NCI-H2171 treated with DMSO at 0.1 percent for 48 hours (cell line): Measurements from ENCODE around the gene QKI.

ENCODE experiments used
- DNase-seq: peaks from one replicate; lab custom pipeline; 2025; lab: John Stamatoyannopoulos, UW

The QKI gene

GRCh38 chr6:163538331-163538730 is 123.8 kb downstream of the QKI start:
- DNase-seq: no peak

DNA sequence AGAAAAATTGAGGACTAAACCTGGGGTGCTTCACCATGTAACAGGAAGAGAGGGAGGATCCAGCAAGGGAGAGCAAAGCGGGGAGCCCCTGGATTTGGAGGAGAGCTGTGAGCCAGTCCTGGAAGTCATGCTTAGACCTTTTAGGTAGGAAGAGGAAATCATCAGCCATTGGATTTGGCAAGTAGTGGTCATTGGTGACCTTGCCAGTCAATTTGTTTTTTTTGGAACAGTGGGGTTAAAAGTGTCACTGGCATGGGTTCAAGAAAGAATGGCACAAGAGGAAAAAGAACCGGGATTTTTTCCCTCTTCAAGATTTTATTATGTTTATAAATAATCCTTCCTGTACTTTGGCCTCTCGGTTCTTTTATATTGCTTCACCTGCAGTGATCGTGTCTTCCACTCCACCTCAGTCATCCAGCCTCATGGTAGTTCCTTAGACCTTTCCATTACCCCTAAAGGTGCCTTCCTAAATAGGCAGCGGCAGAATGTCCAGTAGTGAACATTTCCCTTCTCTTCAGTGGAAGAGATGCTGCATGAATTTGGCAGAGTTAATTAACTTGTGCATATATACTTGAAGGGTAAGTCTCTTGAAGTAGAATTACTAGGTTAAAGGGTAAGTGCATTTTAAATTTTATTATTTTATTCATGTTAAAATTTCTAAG is 124.7 kb downstream of the QKI start:
- DNase-seq: no peak

GRCh38 chr6:163543321-163543720 is 128.8 kb downstream of the QKI start:
- DNase-seq: no peak

- no peak for DNase-seq
These were observed 130.9 kb downstream of the QKI start for GRCh38 chr6:163545370-163545769.

DNA sequence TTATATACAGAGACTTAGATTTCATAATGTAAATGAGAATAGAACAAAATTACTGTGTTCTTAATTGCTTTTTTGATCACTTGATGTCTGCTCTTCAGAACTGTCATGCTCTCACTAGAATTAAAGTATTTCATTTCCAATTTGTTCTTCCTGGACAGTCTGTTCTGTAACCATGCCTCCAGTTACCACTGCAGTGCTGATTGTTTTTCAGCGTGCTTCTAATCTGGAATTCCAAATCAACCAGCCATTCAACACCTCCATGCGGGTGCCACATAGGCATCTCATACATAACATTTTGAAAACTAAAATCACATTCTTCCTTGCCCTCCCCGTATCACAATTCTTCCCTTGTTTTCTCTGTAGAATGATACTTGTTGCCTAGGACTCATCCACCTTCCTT is 132.8 kb downstream of the QKI start:
- DNase-seq: no peak

DNA sequence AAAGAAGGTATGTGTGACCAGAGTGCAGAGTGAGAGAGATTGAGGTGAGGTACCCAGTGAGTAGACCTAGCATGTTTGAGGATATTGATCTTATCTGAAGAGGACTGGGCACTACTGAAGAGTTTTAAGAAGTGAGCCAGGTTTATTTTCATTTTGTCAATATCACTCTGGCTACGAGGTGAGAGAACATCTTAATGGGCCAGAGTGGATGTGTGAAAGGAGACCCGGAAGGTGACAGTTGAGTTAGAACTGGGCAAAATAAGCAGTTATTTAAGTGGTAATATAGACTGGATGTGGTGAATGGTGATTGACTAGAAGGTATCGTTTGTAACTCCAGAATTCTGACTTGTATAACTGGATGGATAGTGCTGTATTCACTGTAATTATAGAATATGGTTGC is 134.1 kb downstream of the QKI start:
- DNase-seq: no peak

DNA sequence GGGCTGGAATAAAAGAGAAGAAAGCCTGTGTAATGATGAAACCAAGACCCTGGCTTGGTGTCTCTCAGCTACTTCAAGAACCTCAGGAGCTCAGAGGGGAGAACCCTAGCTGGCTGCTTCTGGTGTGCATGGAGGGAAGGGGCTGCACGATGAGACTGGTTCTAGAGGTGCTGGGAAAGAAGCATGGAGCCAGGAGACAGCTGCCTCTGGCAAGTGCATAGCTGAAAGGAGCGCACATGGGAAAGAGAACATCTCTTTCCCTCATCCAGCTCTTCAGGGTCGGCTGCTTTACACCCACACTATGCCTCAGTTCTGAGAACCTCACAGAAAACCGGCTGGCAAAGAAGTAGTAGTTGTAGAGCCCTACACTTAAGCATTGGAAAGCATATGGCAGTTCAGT is 139.5 kb downstream of the QKI start:
- no peak for DNase-seq

- DNase-seq: no peak
These were observed 140.1 kb downstream of the QKI start for GRCh38 chr6:163554663-163555062.

DNA sequence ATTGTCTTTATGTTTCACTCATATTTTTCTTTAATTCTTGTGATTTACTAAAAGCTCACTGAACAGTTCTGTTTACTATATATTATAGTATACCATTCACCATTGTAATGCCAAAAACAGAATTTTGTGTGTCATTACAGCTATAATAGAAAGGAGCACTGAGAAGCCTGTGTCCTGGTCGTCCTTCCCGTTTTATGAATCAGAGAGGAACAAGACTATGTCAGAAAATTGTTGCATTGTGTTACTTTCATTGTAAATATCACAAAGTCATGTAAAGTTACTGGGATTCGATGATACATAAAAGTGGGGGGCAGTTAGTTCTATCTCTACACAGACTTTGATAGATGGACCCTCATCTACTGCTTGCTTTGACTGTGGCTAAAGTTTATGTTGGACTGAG is 145.1 kb downstream of the QKI start:
- no peak for DNase-seq

DNA sequence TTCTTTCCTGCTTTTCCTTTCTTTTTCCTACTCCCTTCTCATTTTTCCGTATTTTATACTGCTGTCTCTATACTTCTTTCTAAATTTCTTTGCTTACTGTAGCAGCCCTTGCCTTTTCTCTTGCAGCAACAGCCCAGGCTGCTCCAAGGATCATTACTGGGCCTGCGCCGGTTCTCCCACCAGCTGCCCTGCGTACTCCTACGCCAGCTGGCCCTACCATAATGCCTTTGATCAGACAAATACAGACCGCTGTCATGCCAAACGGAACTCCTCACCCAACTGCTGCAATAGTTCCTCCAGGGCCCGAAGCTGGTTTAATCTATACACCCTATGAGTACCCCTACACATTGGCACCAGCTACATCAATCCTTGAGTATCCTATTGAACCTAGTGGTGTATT is 148.8 kb downstream of the QKI start:
- no peak for DNase-seq

DNA sequence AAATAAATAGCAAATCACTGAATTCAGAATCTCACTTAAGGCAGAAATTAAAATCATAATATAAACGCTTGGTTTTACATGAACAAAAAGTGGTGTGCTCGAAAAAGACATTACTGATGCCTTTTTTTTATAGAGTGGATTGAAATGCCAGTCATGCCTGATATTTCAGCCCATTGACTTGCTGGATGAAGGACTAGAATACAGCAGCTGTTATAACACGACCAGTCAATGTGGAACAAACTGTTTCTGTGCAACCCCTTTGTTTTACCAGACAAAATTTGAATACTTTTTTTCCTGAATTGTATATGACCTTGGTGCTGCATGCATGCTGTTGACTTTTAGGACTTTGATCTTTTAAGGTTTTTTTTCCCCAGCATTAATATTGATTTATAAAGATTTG is 150.0 kb downstream of the QKI start:
- DNase-seq: no peak

- peak; percentile 74 for DNase-seq
These were observed 150.6 kb downstream of the QKI start for GRCh38 chr6:163565140-163565539.

- no peak for DNase-seq
These were observed 151.5 kb downstream of the QKI start for GRCh38 chr6:163566056-163566455.

DNA sequence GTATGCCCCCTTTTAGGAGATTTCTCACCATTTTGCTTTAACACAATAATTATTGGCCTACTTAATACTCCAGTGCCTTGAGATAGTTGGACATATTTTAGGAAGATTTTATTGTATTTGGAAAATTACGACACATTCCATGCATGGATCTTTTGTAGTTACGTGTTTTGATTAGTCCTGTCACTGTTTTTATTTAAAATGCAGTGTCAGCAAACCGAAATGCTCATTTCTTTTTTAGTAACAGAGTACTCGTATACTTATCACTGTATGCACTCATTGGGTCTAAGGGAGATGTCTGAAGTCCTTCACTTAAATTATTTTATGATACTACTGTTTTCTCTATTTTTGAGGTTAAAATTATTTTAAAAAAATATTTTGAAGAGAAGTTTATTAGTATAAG is 153.8 kb downstream of the QKI start:
- no peak for DNase-seq

DNA sequence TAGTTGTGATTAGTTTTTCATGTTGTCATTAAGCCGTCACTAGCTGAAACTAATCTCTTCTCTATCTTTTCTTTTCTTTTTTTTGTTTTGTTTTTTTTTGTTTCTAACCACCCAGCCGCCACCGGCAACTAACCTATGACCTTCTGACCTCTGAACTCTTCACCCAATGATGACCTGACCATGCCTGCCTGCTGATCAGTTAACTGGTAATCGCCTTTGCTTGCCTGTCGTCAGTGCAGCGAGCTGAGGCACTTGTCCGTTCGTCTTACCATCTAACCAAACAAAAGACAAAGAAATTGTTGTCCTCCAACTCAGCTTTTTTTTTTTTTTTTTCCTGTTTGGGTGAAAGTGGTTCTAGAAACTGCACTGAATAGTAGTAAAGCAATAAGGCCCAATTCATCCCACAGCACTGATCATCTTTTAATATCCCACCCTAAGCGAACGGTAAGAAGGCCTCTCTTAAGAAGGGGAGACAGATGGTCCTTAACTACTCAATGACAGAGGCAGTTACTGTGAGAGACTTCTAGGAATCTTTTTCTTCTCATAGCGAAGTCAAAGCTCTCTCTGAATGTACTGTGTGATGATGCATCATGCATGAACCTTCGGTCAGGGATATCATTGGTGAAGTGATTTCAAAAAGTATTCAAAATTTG is 156.2 kb downstream of the QKI start:
- no peak for DNase-seq

DNA sequence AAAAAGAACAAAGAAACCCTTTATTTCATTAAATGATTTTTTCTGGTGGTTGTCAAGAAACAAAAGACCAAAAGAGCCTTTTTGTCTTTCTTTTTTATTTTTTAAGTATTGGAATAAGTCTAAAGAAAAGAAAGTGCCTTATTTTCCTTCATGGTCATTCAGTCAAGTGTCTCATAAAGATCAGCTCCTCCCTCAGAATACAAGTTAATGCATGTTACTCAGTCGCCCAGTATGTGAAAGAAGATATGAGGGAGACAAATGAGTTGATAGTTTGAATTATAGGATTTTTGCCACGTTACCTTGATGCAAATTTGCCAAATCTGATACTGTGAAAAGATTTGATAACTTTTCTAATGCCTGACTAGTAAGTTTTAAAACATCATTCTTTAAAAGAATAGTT is 157.2 kb downstream of the QKI start:
- DNase-seq: no peak

DNA sequence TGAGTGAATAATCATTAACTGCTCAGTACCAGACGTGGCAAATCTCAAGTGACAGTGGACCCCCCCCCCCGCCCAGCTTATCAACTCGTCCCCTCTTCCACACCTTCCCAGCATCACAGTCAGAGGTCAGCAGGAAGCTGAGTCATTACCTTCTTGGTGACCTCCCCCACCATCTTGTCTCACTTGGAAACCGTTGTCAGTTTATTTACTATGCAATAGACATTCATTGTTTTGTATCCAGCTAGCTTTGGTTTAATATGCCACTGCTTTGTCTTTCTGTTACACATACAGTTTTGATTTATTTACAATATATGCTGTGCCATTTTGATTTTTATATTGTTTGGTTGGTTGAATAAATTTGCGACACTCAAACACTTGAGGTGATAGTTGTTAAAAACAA is 158.1 kb downstream of the QKI start:
- no peak for DNase-seq

GRCh38 chr6:163573503-163574179 is 159.1 kb downstream of the QKI start:
- no peak for DNase-seq

DNA sequence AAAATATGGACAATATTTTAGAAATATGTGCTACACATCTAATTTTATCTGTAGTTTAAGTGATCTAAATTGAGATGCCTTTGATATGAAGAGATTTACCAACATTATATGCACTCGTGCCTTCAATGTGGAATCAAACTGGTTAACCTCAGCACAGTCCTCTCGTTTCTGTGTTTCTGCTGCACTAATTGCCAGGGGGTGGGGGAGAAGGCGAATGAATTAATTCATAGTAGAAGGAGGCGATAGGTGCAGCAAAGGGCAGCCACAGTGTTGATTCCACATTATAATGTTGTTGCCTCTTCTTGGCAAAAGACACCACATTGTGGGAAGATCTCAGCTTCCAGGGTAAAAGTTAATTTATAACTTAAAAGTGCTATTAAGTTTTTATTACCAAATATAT is 161.6 kb downstream of the QKI start:
- DNase-seq: no peak

DNA sequence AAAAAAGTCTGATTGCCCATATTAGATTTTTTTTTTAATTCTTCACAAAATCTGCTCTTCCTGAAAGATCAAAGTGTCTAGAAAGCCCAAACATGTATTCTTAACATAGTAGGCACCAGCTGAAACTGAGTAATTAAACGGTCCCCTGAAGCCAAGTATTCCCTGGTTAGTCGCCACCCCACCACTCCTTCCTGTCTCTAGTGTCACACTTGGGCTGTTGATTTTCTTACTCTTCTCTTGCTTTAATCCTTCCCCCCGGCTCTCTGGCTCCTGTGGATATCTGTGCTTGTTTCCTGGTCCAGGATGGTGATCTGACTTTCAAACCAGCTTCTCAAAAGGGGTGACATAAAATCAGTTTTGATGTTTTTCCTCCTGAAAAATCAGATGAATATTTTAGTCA is 162.9 kb downstream of the QKI start:
- no peak for DNase-seq

DNA sequence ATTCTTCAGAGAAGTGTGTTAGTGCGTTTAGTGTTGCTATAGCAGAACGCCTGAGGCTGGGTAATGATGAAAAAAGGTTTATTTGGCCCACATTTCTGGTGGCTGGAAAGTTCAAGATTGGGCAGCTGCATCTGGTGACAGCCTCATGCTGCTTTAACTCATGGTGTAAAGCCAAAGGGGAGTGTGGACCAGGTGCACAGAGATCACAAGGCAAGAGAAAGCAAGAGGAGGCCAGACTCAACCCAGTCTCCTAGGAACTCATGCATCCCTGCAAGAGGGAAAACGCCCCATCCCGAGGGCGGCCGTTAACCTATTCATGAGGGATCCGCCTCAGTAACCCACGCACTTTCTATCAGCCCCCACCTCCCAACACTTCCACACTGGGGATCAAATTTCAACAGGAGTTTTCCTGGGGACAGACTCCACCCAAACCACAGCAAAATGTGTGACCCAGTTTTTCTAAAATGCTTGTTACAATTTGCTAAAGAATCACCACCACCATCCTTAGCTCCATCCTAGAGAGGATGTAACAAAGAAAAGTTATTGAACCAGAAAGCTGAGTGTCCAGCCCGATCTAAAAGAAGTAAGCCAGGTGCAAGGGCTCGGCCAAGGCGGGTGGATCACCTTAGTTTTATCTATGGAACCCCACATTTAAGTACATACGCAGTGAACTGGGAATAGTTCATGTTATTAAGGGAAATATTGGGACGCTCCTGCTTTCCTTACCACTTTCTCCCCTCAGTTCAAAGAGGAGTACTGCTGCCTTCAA is 164.8 kb downstream of the QKI start:
- no peak for DNase-seq

DNA sequence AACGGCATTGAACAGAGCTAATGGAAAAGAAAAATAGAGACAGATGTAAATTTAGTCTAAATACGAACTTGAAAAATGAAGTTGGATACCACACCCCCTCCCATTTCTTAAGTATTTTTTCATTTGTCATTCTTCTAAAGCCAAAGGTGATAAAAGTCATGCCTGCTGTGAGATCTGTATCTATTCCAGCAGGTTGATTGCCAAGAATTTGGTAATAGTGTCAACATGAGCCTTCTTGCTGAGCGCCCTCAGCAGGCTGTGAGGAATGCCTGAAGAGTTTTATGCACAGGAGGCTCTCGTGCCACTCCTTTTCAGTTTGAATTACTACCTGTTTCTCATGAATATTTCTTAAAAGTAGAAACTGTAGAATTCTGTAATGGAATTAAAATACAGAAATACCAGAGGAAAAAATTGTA is 165.4 kb downstream of the QKI start:
- DNase-seq: no peak
